ENCODE measurements around the gene NSL1. TPM values are rescaled to one million over a fixed set of nuclear protein-coding genes. Genes with fewer than 3 reads are reported as not detected.

The NSL1 gene
- total RNA-seq, 1 donor, result 42.3 TPM

DNA sequence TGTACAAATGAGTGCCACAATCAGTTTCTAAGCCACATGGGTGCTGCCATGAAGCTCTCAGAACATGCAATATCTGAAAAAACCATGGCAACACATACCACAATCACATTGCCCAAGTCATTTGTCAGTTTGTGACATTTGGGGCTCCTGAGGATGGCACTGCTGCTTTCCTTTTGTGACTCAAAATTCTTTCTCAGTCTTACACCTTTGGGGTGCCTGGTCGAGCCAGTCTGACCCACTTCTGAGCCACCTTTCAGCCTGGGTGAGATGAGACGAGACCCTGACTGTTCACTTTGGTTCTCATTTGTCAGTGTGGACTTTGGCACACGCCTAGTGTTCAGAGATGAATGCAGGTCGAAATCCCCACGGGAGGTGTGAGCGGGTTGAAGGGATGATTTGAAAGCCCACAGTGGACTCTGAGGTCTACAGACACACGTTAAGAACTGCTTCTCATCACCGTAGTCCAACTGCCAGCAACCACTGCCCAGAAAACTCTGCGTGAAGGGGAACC, 100.0 kb downstream of the NSL1 start:
- TF ChIP-seq, protein P1, sequence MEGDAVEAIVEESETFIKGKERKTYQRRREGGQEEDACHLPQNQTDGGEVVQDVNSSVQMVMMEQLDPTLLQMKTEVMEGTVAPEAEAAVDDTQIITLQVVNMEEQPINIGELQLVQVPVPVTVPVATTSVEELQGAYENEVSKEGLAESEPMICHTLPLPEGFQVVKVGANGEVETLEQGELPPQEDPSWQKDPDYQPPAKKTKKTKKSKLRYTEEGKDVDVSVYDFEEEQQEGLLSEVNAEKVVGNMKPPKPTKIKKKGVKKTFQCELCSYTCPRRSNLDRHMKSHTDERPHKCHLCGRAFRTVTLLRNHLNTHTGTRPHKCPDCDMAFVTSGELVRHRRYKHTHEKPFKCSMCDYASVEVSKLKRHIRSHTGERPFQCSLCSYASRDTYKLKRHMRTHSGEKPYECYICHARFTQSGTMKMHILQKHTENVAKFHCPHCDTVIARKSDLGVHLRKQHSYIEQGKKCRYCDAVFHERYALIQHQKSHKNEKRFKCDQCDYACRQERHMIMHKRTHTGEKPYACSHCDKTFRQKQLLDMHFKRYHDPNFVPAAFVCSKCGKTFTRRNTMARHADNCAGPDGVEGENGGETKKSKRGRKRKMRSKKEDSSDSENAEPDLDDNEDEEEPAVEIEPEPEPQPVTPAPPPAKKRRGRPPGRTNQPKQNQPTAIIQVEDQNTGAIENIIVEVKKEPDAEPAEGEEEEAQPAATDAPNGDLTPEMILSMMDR (IDR thresholded peaks at IDR 0.05; ENCODE audit: insufficient read depth, low read depth, low read length), result no peak
- H3K4me3 ChIP-seq (ENCODE audit: low read depth, low read length), result no peak overlapping the region
- no peak for DNase-seq (ENCODE audit: low read depth)

DNA sequence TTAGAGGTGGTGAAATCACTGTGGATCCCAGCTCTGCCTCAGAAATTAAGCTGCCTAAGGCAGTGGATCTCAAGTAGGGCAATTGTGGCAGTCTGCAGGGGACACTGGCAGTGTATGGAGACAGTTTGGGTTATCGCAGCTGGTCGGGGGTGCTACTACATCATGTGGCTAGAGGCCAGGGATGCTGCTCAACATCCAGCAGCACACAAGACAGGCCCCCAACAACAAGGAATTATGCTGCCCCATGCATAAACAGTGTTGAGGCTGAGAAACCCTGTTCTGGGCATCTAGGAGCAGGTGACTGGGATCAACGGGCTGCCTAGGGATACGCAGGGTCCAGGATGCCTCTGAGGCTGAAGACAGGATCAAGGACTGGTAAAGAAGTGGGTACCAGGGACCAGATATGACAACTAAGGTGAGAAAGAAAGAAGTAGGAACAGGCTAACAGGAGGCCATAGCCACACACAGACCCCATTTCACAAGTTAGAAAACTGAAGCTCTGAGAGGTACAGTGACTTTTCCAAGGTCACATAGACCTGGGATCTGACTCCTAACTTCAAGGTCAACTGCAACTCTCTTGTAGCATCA, 100.7 kb downstream of the NSL1 start:
- TF ChIP-seq, protein P1 (IDR thresholded peaks at IDR 0.05; ENCODE audit: insufficient read depth, low read depth, low read length), result no peak

DNA sequence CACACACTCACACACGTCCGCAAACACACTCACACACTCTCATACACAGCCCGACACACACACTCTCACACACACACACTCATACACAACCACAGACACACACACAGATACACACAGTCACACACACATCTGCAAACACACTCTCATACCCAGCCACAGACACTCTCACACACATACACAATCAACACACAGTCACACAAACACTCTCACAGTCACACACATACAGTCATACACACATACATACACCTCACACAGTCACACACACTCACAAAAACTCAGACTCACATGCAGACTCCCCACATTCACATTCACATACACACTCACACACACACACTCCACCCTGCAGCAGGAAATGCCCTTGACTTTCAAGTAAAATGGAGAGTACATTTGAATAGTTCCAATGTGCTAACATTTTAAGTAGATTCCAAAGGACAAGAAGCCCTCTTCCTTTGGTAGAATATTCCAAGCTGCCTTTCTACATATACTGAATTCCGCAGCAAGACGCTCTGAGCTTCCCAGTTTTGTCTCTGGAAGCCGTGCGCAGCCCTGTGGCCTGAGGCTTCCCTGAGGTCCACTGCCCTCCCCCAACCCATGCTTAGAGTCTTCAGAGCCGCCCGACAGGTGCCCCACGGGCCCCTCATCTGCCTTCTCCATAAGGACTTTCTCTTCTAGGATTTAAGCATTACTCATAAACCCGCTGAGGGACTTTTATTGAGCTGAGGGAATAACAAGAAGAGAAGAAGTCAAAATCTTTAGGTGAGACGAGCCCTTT, 101.6 kb downstream of the NSL1 start:
- H3K4me3 ChIP-seq (ENCODE audit: low read depth, low read length), result no peak overlapping the region
- no peak for DNase-seq (ENCODE audit: low read depth)
- TF ChIP-seq, protein P1 (IDR thresholded peaks at IDR 0.05; ENCODE audit: insufficient read depth, low read depth, low read length), result no peak

More for the DNA sequence above, 100.7 kb downstream of the NSL1 start:
- H3K4me3 ChIP-seq (ENCODE audit: low read depth, low read length), result no peak overlapping the region
- DNase-seq (ENCODE audit: low read depth), result no peak

DNA sequence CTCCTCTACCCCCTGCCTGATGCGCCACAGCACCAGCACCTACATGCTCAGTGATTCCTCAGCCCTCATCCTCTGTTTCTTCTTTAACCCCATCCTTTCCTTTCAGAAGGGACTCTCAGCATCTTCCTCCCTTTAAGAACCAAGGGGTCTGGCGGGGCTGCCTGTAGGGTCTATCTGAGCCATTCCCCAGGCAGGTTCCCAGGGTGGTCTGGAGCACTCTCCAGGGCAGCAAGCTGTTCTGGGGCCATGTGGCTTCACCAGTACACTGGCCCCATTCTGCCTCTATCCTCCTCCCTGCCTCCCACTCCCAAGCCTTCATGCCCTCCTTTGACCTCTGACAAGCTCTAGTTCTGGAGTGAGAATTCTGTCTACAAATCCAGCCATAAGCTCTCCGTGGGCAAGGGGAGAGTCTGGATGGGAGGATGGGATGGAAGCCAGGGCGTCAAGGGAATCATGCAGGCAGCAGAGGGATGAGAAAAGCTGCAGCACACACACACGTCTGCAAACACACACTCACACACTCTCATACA, 102.3 kb downstream of the NSL1 start:
- H3K4me3 ChIP-seq (ENCODE audit: low read depth, low read length), result no peak overlapping the region
- TF ChIP-seq, protein P1 (IDR thresholded peaks at IDR 0.05; ENCODE audit: insufficient read depth, low read depth, low read length), result no peak
- DNase-seq (ENCODE audit: low read depth), result no peak

DNA sequence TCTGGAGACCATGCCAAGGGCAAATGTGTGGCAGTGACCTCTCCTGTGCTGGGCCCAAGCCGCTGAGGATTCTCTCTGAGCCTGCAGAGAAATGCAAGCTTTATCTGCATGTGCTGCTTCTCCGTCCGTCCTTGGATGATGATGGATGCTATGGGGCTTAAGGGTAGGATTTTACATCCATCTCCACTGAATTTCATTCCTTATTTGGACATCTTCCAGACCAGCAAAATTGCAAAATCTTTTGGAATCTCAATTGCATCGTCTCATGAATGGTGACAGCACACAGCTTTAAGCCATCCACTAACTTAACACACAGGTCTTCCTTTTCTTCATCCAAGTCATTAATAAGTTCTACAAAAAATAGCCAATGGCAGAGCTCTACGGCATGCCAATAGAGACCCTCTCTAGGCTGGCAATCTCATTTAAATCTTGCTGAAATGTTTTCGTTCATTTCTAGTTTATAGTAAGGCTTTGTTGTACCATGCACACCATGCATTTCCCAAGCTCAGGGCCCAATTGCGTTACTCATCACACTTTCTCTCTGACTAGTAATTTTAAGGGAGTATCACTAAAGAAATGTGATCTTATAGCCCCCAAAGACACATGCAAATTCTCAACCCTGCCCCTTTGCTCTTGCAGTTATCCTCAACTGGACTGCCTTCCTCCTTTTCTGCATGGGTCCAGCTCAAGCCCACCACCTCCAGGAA, 103.1 kb downstream of the NSL1 start:
- DNase-seq (ENCODE audit: low read depth), result peak; percentile 74
- TF ChIP-seq, protein P1 (IDR thresholded peaks at IDR 0.05; ENCODE audit: insufficient read depth, low read depth, low read length), result no peak
- no peak overlapping the region for H3K4me3 ChIP-seq (ENCODE audit: low read depth, low read length)

DNA sequence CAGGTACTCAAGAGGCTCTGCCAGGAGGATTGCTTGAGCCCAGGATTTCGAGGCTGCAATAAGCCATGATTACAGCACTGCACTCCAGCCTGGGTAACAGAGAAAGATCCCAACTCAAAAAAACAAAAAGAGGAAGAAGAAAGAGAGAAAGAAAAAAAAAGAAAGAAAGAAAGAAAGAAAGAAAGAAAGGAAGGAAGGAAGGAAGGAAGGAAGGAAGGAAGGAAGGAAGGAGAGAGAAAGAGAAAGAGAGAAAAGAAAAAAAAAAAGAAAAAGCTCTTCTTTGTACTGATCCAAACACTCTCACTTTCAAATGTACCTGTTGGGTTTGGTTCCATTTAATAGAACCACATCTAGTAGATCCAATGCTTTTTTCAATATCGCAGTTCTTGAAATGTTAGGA, 103.8 kb downstream of the NSL1 start:
- no peak for DNase-seq (ENCODE audit: low read depth)
- TF ChIP-seq, protein P1 (IDR thresholded peaks at IDR 0.05; ENCODE audit: insufficient read depth, low read depth, low read length), result no peak
- H3K4me3 ChIP-seq (ENCODE audit: low read depth, low read length), result no peak overlapping the region
